HG03558 (cell line): ENCODE results near the gene MAST4.

ENCODE experiments used
- ATAC-seq: cut with Tn5 transposase; IDR thresholded peaks from one replicate; pipeline ENCODE4 v1.9.1; 2021; ENCODE audit warnings: moderate number of reproducible peaks; ENCODE audit not compliant: unreplicated experiment; ENCODE audit errors: extremely low read depth

MAST4 gene

DNA sequence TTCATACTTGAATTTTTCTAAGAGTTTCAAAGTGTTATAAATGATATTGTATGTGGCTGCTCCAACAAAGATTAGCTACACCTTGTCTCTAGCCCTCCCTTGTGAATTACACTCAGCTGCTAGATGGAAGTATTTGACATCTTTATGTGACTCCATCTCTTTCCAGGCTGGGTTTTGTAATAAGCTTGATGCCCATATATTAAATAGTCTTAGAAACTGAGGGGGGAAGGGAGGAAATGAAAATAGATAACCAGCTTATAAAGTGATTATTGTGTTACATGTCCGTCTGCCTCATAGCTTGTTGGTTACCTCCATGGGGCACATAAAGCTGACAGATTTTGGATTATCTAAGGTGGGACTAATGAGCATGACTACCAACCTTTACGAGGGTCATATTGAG, 537.0 kb downstream of the MAST4 start:
- ATAC-seq: no peak

DNA sequence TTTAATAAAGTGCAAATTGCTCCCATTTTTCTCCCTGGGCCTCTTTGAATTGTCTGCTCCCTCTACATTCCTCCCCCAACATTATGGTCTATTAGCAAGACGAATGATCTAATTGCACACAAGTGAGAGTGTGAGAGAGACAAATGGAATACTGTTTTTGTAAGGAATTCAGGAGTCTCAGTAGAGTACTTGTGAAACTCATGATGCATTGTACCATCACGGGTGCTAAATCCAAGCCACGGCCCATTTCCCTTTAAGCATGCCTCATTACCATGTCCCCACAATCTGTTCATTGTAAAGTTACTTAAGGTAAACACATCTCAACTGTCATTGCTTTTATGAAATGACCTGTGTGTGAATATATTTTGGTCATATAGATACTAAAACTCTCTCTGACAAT, 537.6 kb downstream of the MAST4 start:
- ATAC-seq: no peak

DNA sequence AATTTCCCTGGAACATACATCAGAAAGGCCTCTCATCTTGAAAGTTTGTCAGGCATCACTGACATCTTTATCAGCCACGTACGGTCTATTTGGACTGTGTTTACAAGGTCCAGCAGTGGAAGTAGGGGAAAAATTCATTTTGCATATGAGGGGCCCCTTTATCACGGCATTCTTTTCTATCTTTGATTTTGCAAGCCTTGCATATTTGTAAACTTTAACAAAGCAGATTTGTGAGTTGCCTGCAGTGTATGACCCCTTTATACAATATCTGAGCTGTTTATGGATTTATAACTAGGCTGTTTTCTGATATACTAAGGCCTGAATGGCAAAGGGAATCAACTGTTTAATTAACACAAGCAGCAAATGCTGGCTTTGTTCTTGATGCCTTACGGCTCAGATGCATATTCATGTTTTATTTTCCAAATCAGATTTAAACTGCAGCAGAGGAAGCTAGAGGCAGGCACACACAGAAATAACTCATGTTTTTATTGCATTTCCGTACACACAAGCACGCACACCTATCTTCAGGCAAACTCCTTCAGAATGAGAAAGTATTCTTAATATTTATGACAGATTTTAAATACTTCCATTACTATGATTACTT, 539.3 kb downstream of the MAST4 start:
- no peak for ATAC-seq

DNA sequence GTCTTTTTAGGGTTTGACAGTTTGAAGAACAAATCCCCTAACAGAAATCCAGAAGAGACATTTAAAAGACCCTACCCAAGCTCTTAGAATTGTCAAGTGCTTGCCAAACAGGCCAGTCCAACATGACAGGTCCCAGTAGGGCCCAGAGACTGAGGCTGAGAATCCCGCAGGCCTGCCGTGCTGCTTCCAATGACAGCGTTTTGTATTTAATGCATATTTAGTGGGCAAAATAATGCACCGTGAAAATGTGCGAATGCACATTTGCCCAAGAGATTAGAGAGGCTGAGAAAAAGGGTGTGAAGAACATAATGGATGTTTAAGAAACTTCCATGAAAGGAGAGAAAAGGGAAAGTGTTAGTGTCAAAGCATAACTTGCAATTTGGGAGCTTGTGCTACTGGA, 542.8 kb downstream of the MAST4 start:
- ATAC-seq: no peak

DNA sequence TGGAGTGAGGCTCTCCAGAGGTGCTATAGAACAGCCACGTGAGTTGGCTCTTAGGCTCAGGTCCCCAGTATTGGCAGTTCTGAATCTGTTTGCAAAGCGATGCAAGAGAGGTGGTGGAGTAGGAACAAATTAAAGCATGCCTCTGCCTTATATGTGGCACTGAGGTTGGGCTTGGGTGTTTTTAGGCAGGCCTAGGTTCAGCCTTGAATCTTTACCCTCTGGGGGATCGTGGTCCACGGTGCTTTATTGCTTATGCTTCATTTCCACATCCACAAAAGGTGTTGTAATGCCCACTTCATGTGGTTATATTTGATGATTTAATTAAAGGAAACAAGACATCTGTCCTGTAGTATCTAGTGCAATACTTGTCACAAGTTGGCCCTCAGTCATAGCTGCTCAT, 544.2 kb downstream of the MAST4 start:
- no peak for ATAC-seq

DNA sequence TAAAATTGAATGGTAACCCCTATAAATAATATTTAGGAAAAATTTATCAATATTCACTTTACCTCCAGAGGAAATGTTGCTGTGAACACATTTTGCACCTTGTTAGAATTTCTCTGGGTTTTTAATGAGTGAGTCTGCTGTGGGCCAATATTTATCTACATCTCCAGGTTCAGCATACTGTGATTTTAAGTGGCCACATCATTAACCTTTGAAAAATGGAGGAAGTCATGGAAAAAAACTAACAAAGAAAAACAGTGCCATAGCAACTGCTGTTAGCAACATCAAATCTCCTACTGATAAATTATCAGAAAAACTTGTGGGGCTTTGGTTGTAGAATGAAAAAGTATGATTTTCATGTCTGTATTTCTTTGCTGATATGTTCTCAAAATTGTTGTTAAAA, 545.5 kb downstream of the MAST4 start:
- no peak for ATAC-seq

DNA sequence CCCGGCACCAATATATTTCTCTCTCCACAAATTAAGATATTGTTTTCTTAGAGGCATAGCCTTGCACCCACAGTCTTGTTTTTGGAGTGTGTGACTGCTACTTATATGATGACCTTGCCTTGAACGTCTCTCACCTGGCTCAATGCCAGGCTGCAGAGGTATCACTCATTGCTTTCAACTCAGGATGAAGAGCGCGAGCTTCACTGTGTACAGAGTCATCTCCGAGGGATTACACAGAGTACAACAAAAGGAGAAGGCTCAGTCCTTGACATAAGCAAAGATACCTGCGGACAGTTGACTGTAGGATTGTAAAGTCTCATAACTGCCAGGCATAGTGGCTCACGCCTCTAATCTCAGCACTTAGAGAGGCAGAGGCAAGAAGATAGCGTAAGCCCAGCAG, 546.6 kb downstream of the MAST4 start:
- ATAC-seq: no peak

DNA sequence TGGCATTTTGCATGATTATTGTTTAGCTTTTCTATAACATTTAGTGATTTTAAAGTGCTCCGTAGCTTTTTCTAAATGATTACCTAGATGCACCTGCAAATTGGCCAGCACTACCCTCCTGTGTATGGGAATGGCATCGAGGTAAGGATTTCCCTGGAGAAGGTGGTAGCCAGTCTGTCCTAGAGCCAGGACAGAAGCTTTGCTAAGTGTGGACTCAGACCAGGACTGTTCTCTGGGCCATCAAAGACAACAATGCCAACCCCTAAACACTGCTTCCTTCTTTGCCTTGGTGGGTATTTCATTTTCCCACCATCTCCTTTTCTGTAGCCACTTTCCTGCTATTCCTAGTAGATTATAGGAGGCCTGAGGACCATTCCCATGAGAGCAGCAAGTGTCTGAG, 547.4 kb downstream of the MAST4 start:
- no peak for ATAC-seq

DNA sequence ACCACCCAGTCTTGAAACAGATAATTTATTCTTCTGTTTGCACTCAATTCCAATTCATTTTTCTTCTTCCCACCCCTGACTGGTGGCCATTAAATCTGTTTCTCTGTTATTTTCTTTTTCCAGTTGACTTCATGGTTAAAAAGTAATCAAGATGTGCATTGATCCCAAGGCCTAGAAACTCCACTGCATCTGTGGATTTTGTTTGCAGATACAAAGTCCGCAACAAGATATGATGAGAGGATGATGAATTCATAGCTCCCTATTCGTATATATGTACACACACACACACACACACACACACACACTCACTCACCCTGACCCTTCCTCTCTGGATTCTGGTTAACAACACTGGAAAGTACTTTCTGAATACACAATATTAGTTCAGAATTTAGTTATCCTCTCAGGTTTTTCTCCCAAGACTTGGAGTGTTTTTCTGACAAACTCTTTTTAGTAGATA, 548.0 kb downstream of the MAST4 start:
- ATAC-seq: no peak

DNA sequence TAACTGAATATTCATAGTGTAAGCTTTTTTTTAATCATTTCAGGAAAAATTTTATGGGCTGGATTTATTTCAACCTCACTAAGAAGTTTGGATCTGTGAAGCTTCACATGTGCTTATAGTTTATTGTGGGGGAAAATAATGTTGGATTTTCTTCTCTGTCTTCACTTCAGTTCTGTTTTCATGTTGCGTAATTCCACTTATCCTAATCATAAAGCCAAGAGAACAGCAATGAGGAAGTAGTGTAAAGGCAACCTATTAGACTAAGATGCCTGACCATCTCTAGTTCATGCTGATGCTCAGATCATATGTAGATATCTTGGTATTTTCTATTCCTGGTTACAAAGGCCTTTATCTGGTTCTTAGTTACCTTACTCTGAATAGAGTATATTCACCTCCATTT, 550.4 kb downstream of the MAST4 start:
- no peak for ATAC-seq

DNA sequence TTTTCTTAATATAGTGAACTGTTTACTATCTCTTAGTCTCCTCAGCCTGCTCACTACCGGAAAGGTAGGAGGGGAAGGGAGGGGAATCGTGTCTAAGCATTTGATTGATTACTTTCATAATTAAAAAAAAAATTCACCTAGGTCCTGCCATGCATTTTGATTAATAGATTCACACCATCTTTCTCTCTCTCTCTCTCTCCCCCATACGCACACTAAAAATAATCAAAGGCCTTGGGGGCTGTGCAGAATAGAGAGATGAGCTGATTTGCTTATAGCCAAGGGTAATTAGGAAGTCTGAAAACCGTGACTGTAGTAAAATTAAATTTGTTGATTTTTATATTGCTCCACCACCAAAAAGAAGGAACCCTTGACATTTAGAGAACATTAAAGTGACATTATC, 550.8 kb downstream of the MAST4 start:
- ATAC-seq: no peak

DNA sequence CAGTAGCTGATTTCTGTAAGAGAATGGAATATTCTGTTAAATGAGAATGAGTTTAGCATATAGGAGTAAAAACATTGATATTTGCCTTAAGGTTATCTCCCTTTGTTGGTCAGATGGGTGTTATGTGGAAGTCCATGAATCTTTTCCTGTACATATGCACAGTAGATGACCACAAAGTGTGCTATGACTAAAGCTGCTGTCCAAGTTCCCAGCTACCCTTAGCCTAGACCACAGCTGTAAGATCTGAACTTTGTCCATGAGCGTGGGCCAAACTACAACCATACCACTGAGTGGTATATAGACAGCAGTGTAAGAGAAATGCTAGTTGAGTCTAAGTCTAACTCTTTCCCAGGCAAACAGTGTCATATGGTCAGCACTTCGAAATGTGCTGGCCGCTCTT, 551.6 kb downstream of the MAST4 start:
- ATAC-seq: no peak

DNA sequence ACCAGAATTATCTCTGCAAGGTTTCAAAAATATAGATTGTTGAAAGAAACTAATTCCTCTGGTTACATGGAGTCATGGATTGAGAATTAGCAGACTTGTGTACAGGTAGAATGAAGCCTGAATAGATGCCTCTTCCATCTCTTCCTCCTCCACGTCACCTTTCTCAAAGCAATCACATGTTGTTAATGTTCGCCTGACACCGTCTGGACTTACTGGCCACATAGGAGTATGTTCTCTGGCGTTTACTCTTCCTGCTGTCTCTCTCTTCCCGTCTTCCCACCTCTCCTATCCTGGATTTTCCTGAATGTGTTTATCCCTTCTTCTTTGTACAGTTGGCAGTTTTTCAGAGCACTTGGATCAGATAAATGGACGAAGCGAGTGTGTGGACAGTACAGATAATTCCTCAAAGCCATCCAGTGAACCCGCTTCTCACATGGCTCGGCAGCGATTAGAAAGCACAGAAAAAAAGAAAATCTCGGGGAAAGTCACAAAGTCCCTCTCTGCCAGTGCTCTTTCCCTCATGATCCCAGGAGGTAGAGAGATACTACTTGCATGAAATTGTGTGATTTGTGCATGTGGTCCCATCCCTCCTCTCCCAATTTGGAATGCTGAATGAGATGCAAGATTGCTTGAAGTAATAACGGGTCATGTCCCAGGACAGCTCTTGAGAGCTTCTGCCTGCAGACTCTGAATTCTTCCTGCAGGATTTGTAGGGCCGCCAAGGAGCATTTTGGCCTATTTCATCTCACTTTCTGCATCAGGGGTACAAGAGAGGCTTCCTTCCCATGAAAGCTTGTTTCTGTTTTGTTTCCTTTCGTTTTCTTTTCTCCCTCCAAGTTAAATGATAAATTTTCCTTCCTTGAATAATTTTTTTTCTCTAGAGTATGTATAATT, 553.1 kb downstream of the MAST4 start:
- no peak for ATAC-seq

DNA sequence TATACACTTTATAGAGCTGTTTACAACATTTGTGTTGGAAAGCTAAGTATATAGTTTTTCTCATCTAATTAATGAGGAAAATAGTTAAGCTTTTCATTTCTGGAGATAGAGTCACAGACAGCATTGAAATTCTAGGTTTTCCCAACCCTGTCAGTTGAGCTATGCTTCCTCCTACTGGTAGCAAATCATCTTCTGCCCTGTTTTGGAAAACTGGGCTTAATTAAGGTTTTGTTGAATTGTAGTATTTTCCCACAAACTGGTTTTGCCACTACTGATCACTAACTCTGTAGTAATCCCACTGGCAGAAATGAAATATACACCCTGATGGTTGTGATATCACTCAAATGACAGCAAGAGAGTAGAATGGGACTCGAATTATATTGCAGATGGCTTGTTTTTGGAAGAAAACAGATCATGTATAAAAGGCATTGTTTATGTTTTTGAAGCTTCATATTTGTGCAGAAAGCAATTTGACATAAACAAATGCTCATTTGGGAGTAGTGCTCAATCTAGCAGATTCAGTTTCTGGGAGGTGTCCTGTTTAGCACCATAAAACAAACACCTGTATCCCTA, 553.8 kb downstream of the MAST4 start:
- no peak for ATAC-seq

DNA sequence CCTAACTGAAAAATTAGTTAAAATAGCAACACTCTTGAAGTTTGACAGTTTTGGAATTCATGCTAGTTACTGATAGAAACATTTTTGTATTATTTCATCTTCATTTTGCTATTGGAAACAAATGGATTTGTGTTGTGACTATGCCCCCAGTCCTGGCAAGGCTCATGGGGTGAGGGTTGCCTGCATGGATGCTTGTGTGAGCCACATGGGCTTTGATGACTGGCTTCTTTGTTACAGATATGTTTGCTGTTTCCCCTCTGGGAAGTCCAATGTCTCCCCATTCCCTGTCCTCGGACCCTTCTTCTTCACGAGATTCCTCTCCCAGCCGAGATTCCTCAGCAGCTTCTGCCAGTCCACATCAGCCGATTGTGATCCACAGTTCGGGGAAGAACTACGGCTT, 556.2 kb downstream of the MAST4 start:
- no peak for ATAC-seq

DNA sequence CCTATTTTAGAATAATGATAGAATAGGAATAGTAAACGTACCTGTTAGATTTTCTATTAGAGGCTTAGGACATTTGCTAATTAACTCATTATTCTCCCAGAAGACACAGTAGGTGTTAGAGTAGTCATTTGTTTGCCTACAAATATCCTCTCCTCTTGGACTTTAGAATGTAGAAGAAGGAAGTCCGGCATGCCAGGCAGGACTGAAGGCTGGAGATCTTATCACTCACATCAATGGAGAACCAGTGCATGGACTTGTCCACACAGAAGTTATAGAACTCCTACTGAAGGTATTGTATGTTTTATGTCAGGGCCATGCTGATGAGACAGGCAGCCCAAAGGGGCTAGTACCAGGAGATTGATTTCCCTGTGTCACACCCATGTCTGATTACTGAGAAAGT, 557.1 kb downstream of the MAST4 start:
- ATAC-seq: no peak

DNA sequence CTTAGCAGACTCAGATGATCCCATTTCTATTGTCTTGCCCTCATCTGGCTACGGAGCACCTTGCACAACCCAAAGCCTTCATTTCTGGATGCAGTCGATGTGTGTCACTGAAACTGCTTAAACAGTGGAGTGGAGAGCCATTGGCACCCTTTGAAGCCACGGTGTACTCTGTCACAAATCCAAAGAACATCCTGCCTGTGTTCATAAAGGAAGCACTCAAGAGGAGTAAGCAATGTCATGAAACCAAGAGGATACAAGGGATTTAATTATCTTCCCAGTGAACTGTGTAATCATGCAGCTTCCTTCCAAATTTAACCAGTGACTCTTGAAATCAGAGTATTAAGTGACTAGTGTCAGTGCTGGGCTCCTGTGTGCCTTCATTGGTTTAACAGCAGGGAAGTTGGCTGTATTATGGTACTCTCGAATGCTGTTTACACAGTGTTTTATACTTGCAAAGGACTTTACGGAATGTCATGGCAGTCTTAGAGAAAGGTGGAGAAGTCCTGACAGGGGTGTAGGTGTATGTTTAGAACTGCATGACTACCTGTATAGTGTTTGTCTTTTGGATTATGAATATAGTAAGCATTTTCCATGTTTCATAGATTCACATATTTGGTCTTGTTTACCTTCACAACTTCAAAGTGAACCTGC, 558.5 kb downstream of the MAST4 start:
- no peak for ATAC-seq

DNA sequence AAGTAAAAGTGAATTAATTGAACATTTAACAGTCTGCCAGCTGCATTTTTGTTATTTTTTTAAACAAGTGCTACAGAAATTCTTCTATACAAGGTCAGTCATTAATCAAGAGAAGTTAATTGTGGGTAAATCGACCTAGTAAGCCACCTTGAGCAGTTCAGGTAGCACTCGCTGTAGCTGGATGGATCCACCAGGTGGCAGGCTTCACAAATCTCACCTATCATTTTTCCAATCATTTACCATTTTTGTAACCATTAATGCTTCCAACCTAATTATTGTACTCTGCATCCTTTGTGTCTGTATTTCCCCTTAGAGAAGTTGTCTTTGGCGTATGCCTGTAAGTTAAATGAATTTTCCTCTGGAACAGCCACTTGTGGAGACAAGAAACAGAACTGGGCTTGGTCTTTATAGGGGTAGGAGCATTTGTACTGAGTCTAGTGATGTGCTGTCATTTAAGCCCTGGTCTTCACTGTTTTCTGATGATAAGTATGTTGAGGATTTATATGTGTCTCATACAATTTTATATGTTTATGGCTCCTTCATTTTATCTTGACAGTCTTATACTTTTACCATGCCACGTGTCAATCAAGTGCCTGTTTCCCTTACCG, 560.9 kb downstream of the MAST4 start:
- ATAC-seq: no peak

DNA sequence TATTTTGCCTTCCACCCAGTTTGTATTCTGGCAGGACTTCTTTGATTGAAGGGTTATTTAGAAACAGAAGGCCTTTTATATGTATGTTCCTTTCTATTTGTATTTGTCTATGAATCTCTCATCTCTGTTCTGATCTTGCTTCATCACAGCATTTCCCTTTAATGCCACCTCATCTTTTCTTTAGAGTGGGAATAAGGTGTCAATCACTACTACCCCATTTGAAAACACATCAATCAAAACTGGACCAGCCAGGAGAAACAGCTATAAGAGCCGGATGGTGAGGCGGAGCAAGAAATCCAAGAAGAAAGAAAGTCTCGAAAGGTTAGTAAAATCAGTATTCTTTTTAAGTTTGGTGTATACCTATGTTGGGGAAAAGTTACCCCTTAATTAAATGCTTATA, 564.1 kb downstream of the MAST4 start:
- no peak for ATAC-seq

DNA sequence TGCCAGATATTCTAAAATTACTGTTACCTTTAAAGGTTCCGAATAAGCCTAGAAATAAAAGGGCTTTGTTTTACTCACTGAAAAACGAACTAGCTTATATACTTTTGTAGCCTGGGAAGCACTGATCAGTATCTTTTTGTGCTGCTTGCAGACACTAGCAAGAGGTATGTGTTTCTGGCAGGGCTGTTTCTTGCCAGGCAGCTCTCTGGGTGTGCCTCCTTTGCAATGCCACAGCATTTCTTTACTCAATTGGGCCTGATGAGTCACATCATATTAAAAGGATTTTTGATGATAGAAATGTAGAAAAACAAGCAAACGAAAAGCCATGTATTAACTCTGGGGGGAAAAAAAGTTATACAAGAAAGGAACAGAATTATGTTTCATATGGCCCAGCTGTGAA, 564.8 kb downstream of the MAST4 start:
- ATAC-seq: no peak

DNA sequence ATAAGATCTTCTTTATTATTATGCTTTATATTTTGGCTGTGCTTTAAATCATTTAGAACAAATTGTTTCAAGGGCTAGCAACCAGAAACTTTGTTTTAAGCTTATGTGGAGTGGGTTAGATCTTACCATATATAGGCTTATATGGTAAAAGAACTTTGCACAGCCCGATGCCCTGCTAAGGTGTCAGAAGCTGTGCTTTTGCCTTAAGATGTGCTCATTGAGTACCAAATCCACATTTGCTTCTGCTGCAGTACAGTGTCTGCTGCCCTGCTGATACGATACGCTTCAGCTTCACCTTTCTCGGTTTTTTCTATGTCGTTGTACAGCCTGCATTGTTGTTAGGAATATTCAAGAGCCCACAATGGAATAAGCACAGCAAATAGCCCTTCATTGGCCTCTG, 565.6 kb downstream of the MAST4 start:
- no peak for ATAC-seq
